GM23338 (cell line): ENCODE measurements around the gene COL4A5.

Experiments
- CREB1 ChIP-seq: fragments of 250-450 bp; sonication (Bioruptor Pico); IDR thresholded peaks from 2 replicates; pipeline ENCODE4 v1.5.0; 2020; ENCODE audit warnings: low read depth, mild to moderate bottlenecking, moderate library complexity
- EZH2 ChIP-seq: fragments of 200-600 bp; sonication (generic); IDR thresholded peaks from one replicate; pipeline ENCODE4 v1.8.0; 2017; ENCODE audit warnings: antibody characterized with exemption, mild to moderate bottlenecking, low read depth; ENCODE audit not compliant: unreplicated experiment
- EZH2phosphoT487 ChIP-seq: fragments of 200-600 bp; sonication (generic); IDR thresholded peaks from one replicate; pipeline ENCODE4 v1.8.1; 2018; ENCODE audit warnings: antibody characterized with exemption; ENCODE audit not compliant: unreplicated experiment
- JUNB ChIP-seq: IDR thresholded peaks from one replicate; pipeline ENCODE4 v1.6.1; 2016; ENCODE audit warnings: antibody characterized with exemption; ENCODE audit not compliant: unreplicated experiment
- POLR2AphosphoS5 ChIP-seq: IDR thresholded peaks from 2 replicates; pipeline ENCODE4 v1.6.1; 2016; ENCODE audit warnings: antibody characterized with exemption, low read depth
- TF ChIP-seq, protein P1 (sequence below), 2 experiments: fragments of 200-600 bp in 1 of 2; sonication (generic) in 1 of 2; conservative IDR thresholded peaks; 2 replicates each; pipeline versions ENCODE4 v1.5.1 to v1.6.1; 2016 to 2017; ENCODE audit warnings: antibody characterized with exemption in 2 of 2, low read depth in 2 of 2, mild to moderate bottlenecking in 2 of 2, moderate library complexity in 1 of 2
- TF ChIP-seq, protein P2 (sequence below): IDR thresholded peaks from 2 replicates; pipeline ENCODE4 v1.6.1; 2016; ENCODE audit warnings: antibody characterized with exemption
- TF ChIP-seq, protein P3 (sequence below): IDR thresholded peaks from one replicate; pipeline ENCODE4 v1.6.1; 2018; ENCODE audit warnings: antibody characterized with exemption; ENCODE audit not compliant: unreplicated experiment

DNA sequence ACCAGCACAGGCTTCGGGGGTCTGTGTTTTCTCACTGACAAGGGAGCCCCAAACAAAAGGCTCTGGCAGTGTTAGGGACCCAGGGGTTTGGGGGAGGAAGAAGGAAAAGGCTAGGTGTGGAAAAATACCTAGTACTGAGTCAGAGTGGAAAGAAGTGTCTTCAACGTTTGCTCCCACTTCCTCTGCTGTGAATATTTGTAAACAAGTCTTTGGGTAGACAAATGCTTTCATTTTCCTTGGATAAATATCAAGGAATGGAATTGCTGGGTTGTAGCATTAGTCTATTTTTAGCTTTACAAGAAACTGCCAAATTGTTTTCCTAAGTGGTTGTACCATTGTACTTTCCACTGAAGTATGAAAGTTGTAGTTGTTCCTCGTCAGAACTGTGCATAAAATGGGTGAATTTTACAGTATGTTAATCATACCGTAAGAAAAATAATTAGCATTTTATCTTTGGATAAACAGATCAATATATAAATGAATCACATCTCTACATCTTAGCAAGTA is 17.4 kb downstream of the COL4A5 start:
- TF ChIP-seq, protein P1, sequence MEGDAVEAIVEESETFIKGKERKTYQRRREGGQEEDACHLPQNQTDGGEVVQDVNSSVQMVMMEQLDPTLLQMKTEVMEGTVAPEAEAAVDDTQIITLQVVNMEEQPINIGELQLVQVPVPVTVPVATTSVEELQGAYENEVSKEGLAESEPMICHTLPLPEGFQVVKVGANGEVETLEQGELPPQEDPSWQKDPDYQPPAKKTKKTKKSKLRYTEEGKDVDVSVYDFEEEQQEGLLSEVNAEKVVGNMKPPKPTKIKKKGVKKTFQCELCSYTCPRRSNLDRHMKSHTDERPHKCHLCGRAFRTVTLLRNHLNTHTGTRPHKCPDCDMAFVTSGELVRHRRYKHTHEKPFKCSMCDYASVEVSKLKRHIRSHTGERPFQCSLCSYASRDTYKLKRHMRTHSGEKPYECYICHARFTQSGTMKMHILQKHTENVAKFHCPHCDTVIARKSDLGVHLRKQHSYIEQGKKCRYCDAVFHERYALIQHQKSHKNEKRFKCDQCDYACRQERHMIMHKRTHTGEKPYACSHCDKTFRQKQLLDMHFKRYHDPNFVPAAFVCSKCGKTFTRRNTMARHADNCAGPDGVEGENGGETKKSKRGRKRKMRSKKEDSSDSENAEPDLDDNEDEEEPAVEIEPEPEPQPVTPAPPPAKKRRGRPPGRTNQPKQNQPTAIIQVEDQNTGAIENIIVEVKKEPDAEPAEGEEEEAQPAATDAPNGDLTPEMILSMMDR (conservative IDR thresholded peaks at IDR 0.05; ENCODE audit: low read depth in 2 of 2) = no peak
- no peak for TF ChIP-seq CREB1 (CRISPR knock-in tag)
- no peak for TF ChIP-seq EZH2
- TF ChIP-seq, protein P2, sequence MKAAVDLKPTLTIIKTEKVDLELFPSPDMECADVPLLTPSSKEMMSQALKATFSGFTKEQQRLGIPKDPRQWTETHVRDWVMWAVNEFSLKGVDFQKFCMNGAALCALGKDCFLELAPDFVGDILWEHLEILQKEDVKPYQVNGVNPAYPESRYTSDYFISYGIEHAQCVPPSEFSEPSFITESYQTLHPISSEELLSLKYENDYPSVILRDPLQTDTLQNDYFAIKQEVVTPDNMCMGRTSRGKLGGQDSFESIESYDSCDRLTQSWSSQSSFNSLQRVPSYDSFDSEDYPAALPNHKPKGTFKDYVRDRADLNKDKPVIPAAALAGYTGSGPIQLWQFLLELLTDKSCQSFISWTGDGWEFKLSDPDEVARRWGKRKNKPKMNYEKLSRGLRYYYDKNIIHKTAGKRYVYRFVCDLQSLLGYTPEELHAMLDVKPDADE = no peak
- no peak for TF ChIP-seq POLR2AphosphoS5
- no peak for TF ChIP-seq EZH2phosphoT487
- TF ChIP-seq, protein P3, sequence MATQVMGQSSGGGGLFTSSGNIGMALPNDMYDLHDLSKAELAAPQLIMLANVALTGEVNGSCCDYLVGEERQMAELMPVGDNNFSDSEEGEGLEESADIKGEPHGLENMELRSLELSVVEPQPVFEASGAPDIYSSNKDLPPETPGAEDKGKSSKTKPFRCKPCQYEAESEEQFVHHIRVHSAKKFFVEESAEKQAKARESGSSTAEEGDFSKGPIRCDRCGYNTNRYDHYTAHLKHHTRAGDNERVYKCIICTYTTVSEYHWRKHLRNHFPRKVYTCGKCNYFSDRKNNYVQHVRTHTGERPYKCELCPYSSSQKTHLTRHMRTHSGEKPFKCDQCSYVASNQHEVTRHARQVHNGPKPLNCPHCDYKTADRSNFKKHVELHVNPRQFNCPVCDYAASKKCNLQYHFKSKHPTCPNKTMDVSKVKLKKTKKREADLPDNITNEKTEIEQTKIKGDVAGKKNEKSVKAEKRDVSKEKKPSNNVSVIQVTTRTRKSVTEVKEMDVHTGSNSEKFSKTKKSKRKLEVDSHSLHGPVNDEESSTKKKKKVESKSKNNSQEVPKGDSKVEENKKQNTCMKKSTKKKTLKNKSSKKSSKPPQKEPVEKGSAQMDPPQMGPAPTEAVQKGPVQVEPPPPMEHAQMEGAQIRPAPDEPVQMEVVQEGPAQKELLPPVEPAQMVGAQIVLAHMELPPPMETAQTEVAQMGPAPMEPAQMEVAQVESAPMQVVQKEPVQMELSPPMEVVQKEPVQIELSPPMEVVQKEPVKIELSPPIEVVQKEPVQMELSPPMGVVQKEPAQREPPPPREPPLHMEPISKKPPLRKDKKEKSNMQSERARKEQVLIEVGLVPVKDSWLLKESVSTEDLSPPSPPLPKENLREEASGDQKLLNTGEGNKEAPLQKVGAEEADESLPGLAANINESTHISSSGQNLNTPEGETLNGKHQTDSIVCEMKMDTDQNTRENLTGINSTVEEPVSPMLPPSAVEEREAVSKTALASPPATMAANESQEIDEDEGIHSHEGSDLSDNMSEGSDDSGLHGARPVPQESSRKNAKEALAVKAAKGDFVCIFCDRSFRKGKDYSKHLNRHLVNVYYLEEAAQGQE = no peak
- no peak for TF ChIP-seq JUNB
